Gastrocnemius medialis (tissue), 4 donors: Measurements from ENCODE around the gene SHANK1.

Source experiments
- CTCF ChIP-seq, 5 experiments: fragments of 450-650 bp in 3 of 5; fragments of 200-600 bp in 2 of 5; sonication (generic) in 2 of 5; IDR thresholded peaks in 4 of 5; conservative IDR thresholded peaks in 1 of 5; 1 replicate in 4 of 5; 2 replicates in 1 of 5; pipeline ENCODE4 v1.5.1; 2016 to 2019; ENCODE audit warnings: antibody characterized with exemption in 5 of 5, mild to moderate bottlenecking in 3 of 5, moderate library complexity in 3 of 5
- POLR2A ChIP-seq, 2 donors: fragments of 450-650 bp; IDR thresholded peaks; one replicate each; pipeline ENCODE4 v1.6.1; 2017; ENCODE audit warnings: antibody characterized with exemption in 2 of 2, mild to moderate bottlenecking in 2 of 2, moderate library complexity in 2 of 2

DNA sequence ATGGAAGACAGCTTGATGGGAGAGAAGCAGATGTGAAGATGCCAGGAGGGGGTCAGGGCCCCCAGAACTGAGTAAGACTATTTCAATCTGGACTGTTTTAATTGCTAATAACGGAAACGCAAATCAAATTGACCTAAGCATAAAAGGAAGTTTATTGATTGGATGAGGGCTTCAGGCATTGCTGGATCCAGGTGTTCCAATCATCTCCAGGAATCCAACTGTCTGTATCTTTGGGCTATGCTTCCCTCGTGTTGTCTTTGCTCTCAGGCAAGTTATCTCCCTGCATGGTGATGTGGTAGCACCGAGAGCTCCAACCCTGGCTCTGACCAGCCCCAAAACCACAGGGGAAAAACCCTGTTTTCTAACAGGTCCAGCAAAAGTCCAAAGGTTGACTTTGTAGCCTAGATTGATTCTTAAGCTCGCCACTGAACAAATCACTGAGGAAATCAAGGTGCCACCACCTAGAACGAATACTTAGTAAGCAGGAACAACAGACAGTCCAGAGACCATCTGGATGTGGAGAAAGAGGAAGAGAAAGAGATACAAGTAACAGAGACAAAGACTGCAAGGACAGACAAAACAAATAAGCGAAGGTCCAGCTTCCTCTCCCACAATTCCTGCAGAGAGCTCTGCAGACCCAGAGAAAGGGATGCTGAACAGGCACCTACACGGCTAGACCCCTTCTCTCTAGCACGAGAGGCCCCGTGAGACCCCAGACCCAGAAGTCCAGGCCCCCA is 71.6 kb downstream of the SHANK1 start:
- TF ChIP-seq POLR2A (IDR thresholded peaks at IDR 0.05) (no peak), CTCF (IDR thresholded peaks at IDR 0.05 in 4 of 5, conservative IDR thresholded peaks at IDR 0.05 in 1 of 5) (no peak)
